CD4-positive, alpha-beta T cell (primary cell): ENCODE data around the gene UGT1A9. TPM values are rescaled to one million over a fixed set of nuclear protein-coding genes. Genes with fewer than 3 reads are reported as not detected.

Experiments used
- ATAC-seq: fragments of 200-7000 bp; cut with Tn5 transposase; one replicate; pipeline ENCODE4 v1.10.0; 2022; ENCODE audit warnings: mild to moderate bottlenecking; ENCODE audit not compliant: poor library complexity
- CTCF ChIA-PET: fragments of 350-600 bp; sonication (Branson Sonifier 250); formaldehyde crosslinking; loops from one replicate; lab custom pipeline; 2021; ENCODE audit warnings: antibody characterized with exemption, inconsistent platforms; lab: Charles Lee
- POLR2A ChIA-PET: fragments of 350-600 bp; sonication (Branson Sonifier 250); formaldehyde crosslinking; loops from one replicate; lab custom pipeline; 2021; ENCODE audit warnings: antibody characterized with exemption, inconsistent platforms; lab: Charles Lee
- DNase-seq, 14 experiments: peaks; one replicate each; pipeline ENCODE4 v3.0.0-alpha.2; 2013 to 2020; ENCODE audit warnings: mixed read lengths in 2 of 14
- H3K27ac ChIP-seq, 2 donors: one replicate each; pipeline versions ENCODE4 v1.5.1 to v1.7.0; 2013; ENCODE audit warnings: low read length in 2 of 2, low read depth in 1 of 2, mild to moderate bottlenecking in 1 of 2
- H3K27me3 ChIP-seq, 2 experiments: 1 replicate in 1 of 2; 2 replicates in 1 of 2; pipeline versions ENCODE4 v1.6.1 to v1.7.0; 2013; ENCODE audit warnings: low read length in 2 of 2, control low read depth in 1 of 2, mild to moderate bottlenecking in 1 of 2, moderate library complexity in 1 of 2; ENCODE audit not compliant: insufficient read depth in 2 of 2, control insufficient read depth in 1 of 2
- H3K36me3 ChIP-seq: one replicate; pipeline ENCODE4 v1.6.1; 2013; ENCODE audit warnings: low read length, control low read depth; ENCODE audit not compliant: insufficient read depth
- H3K4me1 ChIP-seq: one replicate; pipeline ENCODE4 v1.6.1; 2013; ENCODE audit warnings: low read length, control low read depth; ENCODE audit not compliant: insufficient read depth
- H3K4me3 ChIP-seq: one replicate; pipeline ENCODE4 v1.5.1; 2013; ENCODE audit warnings: mild to moderate bottlenecking, low read length, moderate library complexity
- H3K9me3 ChIP-seq, 2 experiments: 1 replicate in 1 of 2; 2 replicates in 1 of 2; pipeline versions ENCODE4 v1.6.1 to v1.7.0; 2013; ENCODE audit warnings: low read length in 2 of 2, mild to moderate bottlenecking in 2 of 2, control low read depth in 1 of 2, moderate library complexity in 1 of 2; ENCODE audit not compliant: control insufficient read depth in 1 of 2, insufficient read depth in 1 of 2
- H3K27ac Mint-ChIP-seq: one replicate; pipeline ENCODE4 v1.8.0; 2020; ENCODE audit warnings: mixed read lengths
- H3K27me3 Mint-ChIP-seq: one replicate; pipeline ENCODE4 v1.8.0; 2021; ENCODE audit warnings: mixed read lengths
- H3K36me3 Mint-ChIP-seq: one replicate; pipeline ENCODE4 v1.8.0; 2021; ENCODE audit warnings: low read depth, mixed read lengths
- H3K4me1 Mint-ChIP-seq: one replicate; pipeline ENCODE4 v1.8.0; 2021; ENCODE audit warnings: low read depth, mixed read lengths
- H3K4me3 Mint-ChIP-seq: one replicate; pipeline ENCODE4 v1.8.0; 2020; ENCODE audit warnings: mild to moderate bottlenecking, mixed read lengths
- H3K9me3 Mint-ChIP-seq: one replicate; pipeline ENCODE4 v1.8.0; 2020; ENCODE audit warnings: mixed read lengths
- intact Hi-C, 2 experiments: fragments of 100-400 bp; cut with DNase I in 1 of 2; cut with micrococcal nuclease in 1 of 2; formaldehyde crosslinking; loops; one replicate each; pipeline versions ENCODE4 v1.15.1 to v1.9.0; 2023 to 2025; cut with DNase I, micrococcal nuclease
- total RNA-seq, 174 experiments: library from RNA in 2 of 174; stranded (reverse) in 2 of 174; gene quantifications; one replicate each; pipeline ENCODE4 v1.2.3 and lab custom pipeline; 2021 to 2026
- TF ChIP-seq, protein P1 (sequence below): fragments of 200-600 bp; IDR thresholded peaks from one replicate; pipeline ENCODE4 v1.8.0; 2022; ENCODE audit warnings: antibody characterized with exemption, mild to moderate bottlenecking

UGT1A9 gene
- total RNA-seq, 2 experiments from 2014 or later: not detected

- DNase-seq: no peak
- ChIA-PET CTCF (no interaction called here), POLR2A (no interaction called here)
- no peaks in the 10 kb centered on the region for H3K4me1 ChIP-seq
- H3K4me3 ChIP-seq: no peak overlapping the region
- no peak for ATAC-seq
- Mint-ChIP-seq H3K27ac (no peak overlapping the region), H3K4me1 (no peaks in the 10 kb centered on the region), H3K36me3 (no peaks in the 10 kb centered on the region), H3K4me3 (no peak overlapping the region), H3K9me3 (no peaks in the 10 kb centered on the region), H3K27me3 (peaks cover 43% of the 10 kb centered on the region)
- no peak overlapping the region for H3K27ac ChIP-seq
- intact Hi-C loops: no loop called here
- TF ChIP-seq, protein P1, sequence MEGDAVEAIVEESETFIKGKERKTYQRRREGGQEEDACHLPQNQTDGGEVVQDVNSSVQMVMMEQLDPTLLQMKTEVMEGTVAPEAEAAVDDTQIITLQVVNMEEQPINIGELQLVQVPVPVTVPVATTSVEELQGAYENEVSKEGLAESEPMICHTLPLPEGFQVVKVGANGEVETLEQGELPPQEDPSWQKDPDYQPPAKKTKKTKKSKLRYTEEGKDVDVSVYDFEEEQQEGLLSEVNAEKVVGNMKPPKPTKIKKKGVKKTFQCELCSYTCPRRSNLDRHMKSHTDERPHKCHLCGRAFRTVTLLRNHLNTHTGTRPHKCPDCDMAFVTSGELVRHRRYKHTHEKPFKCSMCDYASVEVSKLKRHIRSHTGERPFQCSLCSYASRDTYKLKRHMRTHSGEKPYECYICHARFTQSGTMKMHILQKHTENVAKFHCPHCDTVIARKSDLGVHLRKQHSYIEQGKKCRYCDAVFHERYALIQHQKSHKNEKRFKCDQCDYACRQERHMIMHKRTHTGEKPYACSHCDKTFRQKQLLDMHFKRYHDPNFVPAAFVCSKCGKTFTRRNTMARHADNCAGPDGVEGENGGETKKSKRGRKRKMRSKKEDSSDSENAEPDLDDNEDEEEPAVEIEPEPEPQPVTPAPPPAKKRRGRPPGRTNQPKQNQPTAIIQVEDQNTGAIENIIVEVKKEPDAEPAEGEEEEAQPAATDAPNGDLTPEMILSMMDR: no peak
- no peaks in the 10 kb centered on the region for H3K36me3 ChIP-seq
- peaks cover 0 to 5% of the 10 kb centered on the region in 2 experiments for H3K9me3 ChIP-seq
- peaks cover 3 to 6% of the 10 kb centered on the region in 2 experiments for H3K27me3 ChIP-seq
Observed at GRCh38 chr2:233764264-233764663, 92.6 kb downstream of the UGT1A9 start.

- TF ChIP-seq, protein P1: no peak
- Mint-ChIP-seq H3K4me3 (no peak overlapping the region), H3K4me1 (no peaks in the 10 kb centered on the region), H3K27ac (no peak overlapping the region), H3K36me3 (no peaks in the 10 kb centered on the region), H3K27me3 (peaks cover 45% of the 10 kb centered on the region), H3K9me3 (no peaks in the 10 kb centered on the region)
- H3K36me3 ChIP-seq: no peaks in the 10 kb centered on the region
- no peak overlapping the region for H3K27ac ChIP-seq
- ATAC-seq: no peak
- no peaks in the 10 kb centered on the region for H3K4me1 ChIP-seq
- DNase-seq: no peak
- H3K27me3 ChIP-seq: peaks cover 3 to 6% of the 10 kb centered on the region in 2 experiments
- H3K4me3 ChIP-seq: no peak overlapping the region
- intact Hi-C loops: no loop called here
- CTCF ChIA-PET: no interaction called here
- POLR2A ChIA-PET: no interaction called here
- H3K9me3 ChIP-seq: peaks cover 0 to 5% of the 10 kb centered on the region in 2 experiments
Observed at GRCh38 chr2:233764761-233765160, 93.1 kb downstream of the UGT1A9 start.

- Mint-ChIP-seq H3K4me1 (no peaks in the 10 kb centered on the region), H3K27me3 (peaks cover 53% of the 10 kb centered on the region), H3K9me3 (no peaks in the 10 kb centered on the region), H3K36me3 (no peaks in the 10 kb centered on the region), H3K4me3 (no peak overlapping the region), H3K27ac (no peak overlapping the region)
- Histone ChIP-seq H3K27ac (no peak overlapping the region), H3K9me3 (peaks cover 0 to 5% of the 10 kb centered on the region in 2 experiments), H3K4me1 (no peaks in the 10 kb centered on the region), H3K4me3 (no peak overlapping the region), H3K36me3 (no peaks in the 10 kb centered on the region), H3K27me3 (peaks cover 3 to 6% of the 10 kb centered on the region in 2 experiments)
- POLR2A ChIA-PET: no interaction called here
- no peak for ATAC-seq
- intact Hi-C loops: no loop called here
- CTCF ChIA-PET: no interaction called here
- TF ChIP-seq, protein P1: no peak
- no peak for DNase-seq
Observed at GRCh38 chr2:233766416-233766815, 94.7 kb downstream of the UGT1A9 start.
